HCT116 (cell line): ENCODE data around the gene KRTAP10-1.

Experiments
- CEBPB ChIP-seq: IDR thresholded peaks from 2 replicates; pipeline ENCODE4 v1.6.1; 2012; ENCODE audit warnings: low read depth
- ELF1 ChIP-seq: IDR thresholded peaks from 2 replicates; pipeline ENCODE4 v1.6.1; 2012; ENCODE audit warnings: low read depth, borderline replicate concordance
- EZH2 ChIP-seq: fragments of 200-600 bp; sonication (generic); IDR thresholded peaks from 2 replicates; pipeline ENCODE4 v1.6.1; 2017; ENCODE audit warnings: antibody characterized with exemption, mixed run types
- EZH2phosphoT487 ChIP-seq: fragments of 200-600 bp; IDR thresholded peaks from 2 replicates; pipeline ENCODE4 v1.6.1; 2018; ENCODE audit warnings: antibody characterized with exemption, borderline replicate concordance
- POLR2A ChIP-seq: IDR thresholded peaks from 2 replicates; pipeline ENCODE4 v1.7.0; 2011; ENCODE audit warnings: borderline replicate concordance; ENCODE audit not compliant: insufficient read depth, insufficient read length; ENCODE audit errors: extremely low read depth
- POLR2AphosphoS5 ChIP-seq: IDR thresholded peaks from 2 replicates; pipeline ENCODE4 v1.6.1; 2011; ENCODE audit warnings: mild to moderate bottlenecking, low read depth, low read length, moderate library complexity
- RAD21 ChIP-seq: IDR thresholded peaks from 2 replicates; pipeline ENCODE4 v1.6.1; 2012; ENCODE audit warnings: low read depth, mild to moderate bottlenecking
- TCF7L2 ChIP-seq: IDR thresholded peaks from 2 replicates; pipeline ENCODE4 v1.7.0; 2011; ENCODE audit warnings: borderline replicate concordance, inconsistent platforms; ENCODE audit not compliant: insufficient read depth, insufficient read length; ENCODE audit errors: extremely low read depth
- ZFX ChIP-seq: fragments of 450-650 bp; IDR thresholded peaks from 2 replicates; pipeline ENCODE4 v1.6.1; 2017
- TF ChIP-seq, protein P1 (sequence below), 3 experiments: fragments of 200-600 bp in 1 of 3; sonication (generic) in 1 of 3; IDR thresholded peaks in 2 of 3; conservative IDR thresholded peaks in 1 of 3; 2 replicates each; pipeline ENCODE4 v1.5.1; 2012 to 2017; ENCODE audit warnings: low read depth in 2 of 3, low read length in 2 of 3, antibody characterized with exemption in 1 of 3, borderline replicate concordance in 1 of 3, control low read depth in 1 of 3, mild to moderate bottlenecking in 1 of 3, mixed read lengths in 1 of 3, mixed run types in 1 of 3, moderate library complexity in 1 of 3; ENCODE audit not compliant: insufficient read depth in 1 of 3
- TF ChIP-seq, protein P2 (sequence below): IDR thresholded peaks from 2 replicates; pipeline ENCODE4 v1.6.1; 2012; ENCODE audit warnings: low read depth
- TF ChIP-seq, protein P3 (sequence below): IDR thresholded peaks from 2 replicates; pipeline ENCODE4 v1.6.1; 2012

DNA sequence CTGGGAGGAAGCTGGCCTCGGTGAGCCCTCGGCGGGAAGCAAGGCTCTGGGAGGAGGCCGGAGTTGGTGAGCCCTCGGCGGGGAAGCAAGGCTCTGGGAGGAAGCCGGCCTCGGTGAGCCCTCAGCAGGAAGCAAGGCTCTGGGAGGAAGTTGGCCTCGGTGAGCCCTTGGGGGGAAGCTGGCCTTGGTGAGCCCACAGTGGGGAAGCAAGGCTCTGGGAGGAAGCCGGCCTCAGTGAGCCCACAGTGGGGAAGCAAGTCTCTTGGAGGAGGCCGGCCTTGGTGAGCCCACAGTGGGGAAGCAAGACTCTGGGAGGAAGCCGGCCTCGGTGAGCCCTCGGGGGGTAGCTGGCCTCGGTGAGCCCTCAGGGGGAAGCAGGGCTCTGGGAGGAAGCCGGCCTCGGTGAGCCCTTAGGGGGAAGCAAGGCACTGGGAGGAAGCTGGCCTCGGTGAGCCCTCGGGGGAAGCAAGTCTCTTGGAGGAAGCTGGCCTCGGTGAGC is 36.0 kb downstream of the KRTAP10-1 start:
- TF ChIP-seq, protein P1, sequence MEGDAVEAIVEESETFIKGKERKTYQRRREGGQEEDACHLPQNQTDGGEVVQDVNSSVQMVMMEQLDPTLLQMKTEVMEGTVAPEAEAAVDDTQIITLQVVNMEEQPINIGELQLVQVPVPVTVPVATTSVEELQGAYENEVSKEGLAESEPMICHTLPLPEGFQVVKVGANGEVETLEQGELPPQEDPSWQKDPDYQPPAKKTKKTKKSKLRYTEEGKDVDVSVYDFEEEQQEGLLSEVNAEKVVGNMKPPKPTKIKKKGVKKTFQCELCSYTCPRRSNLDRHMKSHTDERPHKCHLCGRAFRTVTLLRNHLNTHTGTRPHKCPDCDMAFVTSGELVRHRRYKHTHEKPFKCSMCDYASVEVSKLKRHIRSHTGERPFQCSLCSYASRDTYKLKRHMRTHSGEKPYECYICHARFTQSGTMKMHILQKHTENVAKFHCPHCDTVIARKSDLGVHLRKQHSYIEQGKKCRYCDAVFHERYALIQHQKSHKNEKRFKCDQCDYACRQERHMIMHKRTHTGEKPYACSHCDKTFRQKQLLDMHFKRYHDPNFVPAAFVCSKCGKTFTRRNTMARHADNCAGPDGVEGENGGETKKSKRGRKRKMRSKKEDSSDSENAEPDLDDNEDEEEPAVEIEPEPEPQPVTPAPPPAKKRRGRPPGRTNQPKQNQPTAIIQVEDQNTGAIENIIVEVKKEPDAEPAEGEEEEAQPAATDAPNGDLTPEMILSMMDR (IDR thresholded peaks at IDR 0.05 in 2 of 3, conservative IDR thresholded peaks at IDR 0.05 in 1 of 3; ENCODE audit: borderline replicate concordance in 1 of 3, insufficient read depth in 1 of 3, low read depth in 2 of 3, low read length in 2 of 3) = no peak
- TF ChIP-seq RAD21 = no peak
- TF ChIP-seq POLR2A = no peak
- no peak for TF ChIP-seq EZH2
- no peak for TF ChIP-seq ZFX
- no peak for TF ChIP-seq POLR2AphosphoS5
- TF ChIP-seq CEBPB = no peak
- no peak for TF ChIP-seq TCF7L2
- TF ChIP-seq, protein P2, sequence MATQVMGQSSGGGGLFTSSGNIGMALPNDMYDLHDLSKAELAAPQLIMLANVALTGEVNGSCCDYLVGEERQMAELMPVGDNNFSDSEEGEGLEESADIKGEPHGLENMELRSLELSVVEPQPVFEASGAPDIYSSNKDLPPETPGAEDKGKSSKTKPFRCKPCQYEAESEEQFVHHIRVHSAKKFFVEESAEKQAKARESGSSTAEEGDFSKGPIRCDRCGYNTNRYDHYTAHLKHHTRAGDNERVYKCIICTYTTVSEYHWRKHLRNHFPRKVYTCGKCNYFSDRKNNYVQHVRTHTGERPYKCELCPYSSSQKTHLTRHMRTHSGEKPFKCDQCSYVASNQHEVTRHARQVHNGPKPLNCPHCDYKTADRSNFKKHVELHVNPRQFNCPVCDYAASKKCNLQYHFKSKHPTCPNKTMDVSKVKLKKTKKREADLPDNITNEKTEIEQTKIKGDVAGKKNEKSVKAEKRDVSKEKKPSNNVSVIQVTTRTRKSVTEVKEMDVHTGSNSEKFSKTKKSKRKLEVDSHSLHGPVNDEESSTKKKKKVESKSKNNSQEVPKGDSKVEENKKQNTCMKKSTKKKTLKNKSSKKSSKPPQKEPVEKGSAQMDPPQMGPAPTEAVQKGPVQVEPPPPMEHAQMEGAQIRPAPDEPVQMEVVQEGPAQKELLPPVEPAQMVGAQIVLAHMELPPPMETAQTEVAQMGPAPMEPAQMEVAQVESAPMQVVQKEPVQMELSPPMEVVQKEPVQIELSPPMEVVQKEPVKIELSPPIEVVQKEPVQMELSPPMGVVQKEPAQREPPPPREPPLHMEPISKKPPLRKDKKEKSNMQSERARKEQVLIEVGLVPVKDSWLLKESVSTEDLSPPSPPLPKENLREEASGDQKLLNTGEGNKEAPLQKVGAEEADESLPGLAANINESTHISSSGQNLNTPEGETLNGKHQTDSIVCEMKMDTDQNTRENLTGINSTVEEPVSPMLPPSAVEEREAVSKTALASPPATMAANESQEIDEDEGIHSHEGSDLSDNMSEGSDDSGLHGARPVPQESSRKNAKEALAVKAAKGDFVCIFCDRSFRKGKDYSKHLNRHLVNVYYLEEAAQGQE = no peak
- no peak for TF ChIP-seq EZH2phosphoT487
- TF ChIP-seq, protein P3, sequence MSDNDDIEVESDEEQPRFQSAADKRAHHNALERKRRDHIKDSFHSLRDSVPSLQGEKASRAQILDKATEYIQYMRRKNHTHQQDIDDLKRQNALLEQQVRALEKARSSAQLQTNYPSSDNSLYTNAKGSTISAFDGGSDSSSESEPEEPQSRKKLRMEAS = no peak
- TF ChIP-seq ELF1 = no peak
